ENCODE measurements around the gene NRDE2.

DNA sequence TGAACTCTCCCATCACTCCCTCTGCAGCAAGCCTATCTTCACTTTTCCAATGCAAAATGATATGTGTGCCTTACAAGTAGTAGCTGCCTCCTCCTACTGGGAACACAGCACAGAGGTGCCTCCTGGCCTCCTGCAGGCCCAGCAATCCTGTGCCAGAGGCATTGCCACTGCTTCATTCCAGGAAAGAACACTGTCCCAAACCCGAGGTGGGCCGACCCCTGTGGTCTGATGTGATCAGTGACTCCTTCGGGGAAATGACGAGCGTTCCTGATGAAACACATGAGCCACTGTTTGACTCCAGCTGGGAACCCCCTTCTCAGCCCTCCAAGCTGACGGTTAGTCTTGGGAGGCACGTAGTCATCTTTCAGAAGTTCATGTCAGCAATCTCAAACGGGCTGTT is 55.9 kb downstream of the NRDE2 start:
- TF ChIP-seq POLR2A (IDR thresholded peaks at IDR 0.05; ENCODE audit: low read length) (no peak), GATA1 (IDR thresholded peaks at IDR 0.05; ENCODE audit: low read depth, low read length) (no peak)
